GM12878 (cell line): ENCODE results near the gene S100A11. TPM values are rescaled to one million over a fixed set of nuclear protein-coding genes. Genes with fewer than 3 reads are reported as not detected.

Experiments used
- BCLAF1 ChIP-seq: fragments of 450-650 bp; IDR thresholded peaks from 2 replicates; pipeline ENCODE4 v1.6.1; 2017; ENCODE audit warnings: antibody characterized with exemption, mild to moderate bottlenecking, moderate library complexity
- BMI1 ChIP-seq: fragments of 450-650 bp; IDR thresholded peaks from 2 replicates; pipeline ENCODE4 v1.6.1; 2016; ENCODE audit warnings: mild to moderate bottlenecking, moderate library complexity, borderline replicate concordance
- DPF2 ChIP-seq: fragments of 450-650 bp; IDR thresholded peaks from 2 replicates; pipeline ENCODE4 v1.6.1; 2017; ENCODE audit warnings: mild to moderate bottlenecking
- E2F8 ChIP-seq: fragments of 450-650 bp; IDR thresholded peaks from 2 replicates; pipeline ENCODE4 v1.6.1; 2018; ENCODE audit warnings: mild to moderate bottlenecking, low read depth, moderate library complexity; ENCODE audit not compliant: partially characterized antibody
- E4F1 ChIP-seq: fragments of 450-650 bp; IDR thresholded peaks from 2 replicates; pipeline ENCODE4 v1.6.1; 2018; ENCODE audit warnings: borderline replicate concordance, mild to moderate bottlenecking; ENCODE audit not compliant: partially characterized antibody
- IRF4 ChIP-seq: IDR thresholded peaks from 2 replicates; pipeline ENCODE4 v1.6.1; 2011; ENCODE audit warnings: low read depth, low read length
- PRDM15 ChIP-seq: fragments of 450-650 bp; formaldehyde crosslinking; IDR thresholded peaks from 2 replicates; pipeline ENCODE4 v1.4.0; 2020; ENCODE audit warnings: mild to moderate bottlenecking, moderate library complexity
- SMAD1 ChIP-seq: fragments of 450-650 bp; IDR thresholded peaks from 2 replicates; pipeline ENCODE4 v1.6.1; 2018; ENCODE audit warnings: mild to moderate bottlenecking, low read depth; ENCODE audit not compliant: partially characterized antibody
- SRF ChIP-seq, 2 experiments: IDR thresholded peaks; 2 replicates each; pipeline ENCODE4 v1.6.1; 2011; ENCODE audit warnings: low read depth in 2 of 2, low read length in 2 of 2, mild to moderate bottlenecking in 1 of 2, moderate library complexity in 1 of 2
- SUPT20H ChIP-seq: IDR thresholded peaks from 2 replicates; pipeline ENCODE4 v1.6.1; 2011; ENCODE audit warnings: low read depth, mild to moderate bottlenecking, low read length, moderate library complexity, borderline replicate concordance; ENCODE audit not compliant: control insufficient read depth
- TCF12 ChIP-seq: IDR thresholded peaks from 2 replicates; pipeline ENCODE4 v1.6.1; 2011; ENCODE audit warnings: low read depth, mild to moderate bottlenecking, low read length
- ZZZ3 ChIP-seq: IDR thresholded peaks from 2 replicates; pipeline ENCODE4 v1.6.1; 2011; ENCODE audit warnings: low read depth; ENCODE audit not compliant: control insufficient read depth, insufficient read length
- polyA plus RNA-seq, 11 experiments: library from polyadenylated mRNA; depleted of rRNA in 4 of 11; unstranded in 6 of 11; stranded (reverse) in 5 of 11; fragments of >200 nt; fragmentation: Nextera tagmentation in 4 of 11; fragmentation: Illumina TruSeq in 1 of 11; extraction: Ambion mirVana in 4 of 11; extraction: Trizol in 1 of 11; gene quantifications; 1 replicate in 1 of 11; 2 replicates in 10 of 11; pipeline versions ENCODE4 v1.2.1 to v1.2.3, GENCODE V29; 2011 to 2016; ENCODE audit warnings: inconsistent platforms in 2 of 11, missing spikeins in 2 of 11, low read depth in 1 of 11
- total RNA-seq, 4 experiments: library from RNA; depleted of rRNA in 3 of 4; stranded (reverse); fragments of >200 nt in 3 of 4; fragmentation: Illumina TruSeq in 1 of 4; extraction: Trizol in 1 of 4; gene quantifications; 2 replicates each; pipeline versions ENCODE4 v1.2.1 to v1.2.3, GENCODE V29; 2013 to 2021

S100A11 gene
- total and polyA plus RNA-seq, 10 of the 15 experiments (the other 5 are each of a cell fraction or from before 2014, with no cell fraction given): 9.0 to 134 (median 62.7) TPM

GRCh38 chr1:152036267-152037216, at the start of gene S100A11 (continued):
- TF ChIP-seq DPF2: 0 out of 2 replicates have a peak, but pooled peaks have one; percentile 51
- TF ChIP-seq SRF (IDR thresholded peaks at IDR 0.05; ENCODE audit: low read depth in 2 of 2, low read length in 2 of 2): no peak
- no peak for TF ChIP-seq BCLAF1
- no peak for TF ChIP-seq PRDM15
- TF ChIP-seq E2F8: no peak
- TF ChIP-seq E4F1: no peak
- TF ChIP-seq IRF4: no peak
- TF ChIP-seq TCF12: peak; percentile 51; the same call in 1 of the 2 replicates
- TF ChIP-seq SMAD1: no peak
- no peak for TF ChIP-seq BMI1
- TF ChIP-seq ZZZ3: no peak
- TF ChIP-seq SUPT20H: no peak
